Measurements from ENCODE around the gene UVRAG. TPM values are rescaled to one million over a fixed set of nuclear protein-coding genes. Genes with fewer than 3 reads are reported as not detected.

The UVRAG gene
- total and polyA plus RNA-seq, 4 donors = 8.7 to 53.2 (median 18.3) TPM

Small RNA genes within 50 kb of the gene (small RNA-seq; reads per million reads assigned to genes)
- not detected for gene RF00019 (ENCODE audit: low replicate concordance)
- not detected for gene RNA5SP344 (ENCODE audit: low replicate concordance)

Other genes with a start within 250 kb of the UVRAG start
- 10 to 100 TPM in 1 of 2 donors, 1 to 10 TPM in 1; 8.1 to 17.8 TPM for gene MAP6, start 146.2 kb upstream of the UVRAG start, total RNA-seq
- gene MAP6, start 146.2 kb upstream of the UVRAG start, polyA plus RNA-seq = 1 to 10 TPM; 5.8 to 6.4 TPM
- gene MOGAT2, start 97.4 kb upstream of the UVRAG start, total RNA-seq = under 1 TPM in 1 of 2 donors, not detected in 1; 0.09 TPM
- gene MOGAT2, start 97.4 kb upstream of the UVRAG start, polyA plus RNA-seq = under 1 TPM in 1 of 2 donors, not detected in 1; 0.06 TPM
- gene DGAT2, start 46.4 kb upstream of the UVRAG start, total RNA-seq = 10 to 100 TPM in 1 of 2 donors, 1 to 10 TPM in 1; 5.7 to 11.1 TPM
- 10 to 100 TPM in 1 of 2 donors, 1 to 10 TPM in 1; 4.2 to 54.0 TPM for gene DGAT2, start 46.4 kb upstream of the UVRAG start, polyA plus RNA-seq

Measured in lung (tissue), 5 donors.